Medulla oblongata (tissue), 1 donor: ENCODE data around the gene SMYD3.

Experiments used
- DNase-seq: peaks from one replicate; pipeline ENCODE4 v3.0.0-alpha.2; 2015; ENCODE audit errors: extremely low spot score

The SMYD3 gene

GRCh38 chr1:246176126-246177024 is 330.7 kb downstream of the SMYD3 start:
- no peak for DNase-seq

- no peak for DNase-seq
These were observed 336.4 kb downstream of the SMYD3 start for GRCh38 chr1:246170574-246171261.

DNA sequence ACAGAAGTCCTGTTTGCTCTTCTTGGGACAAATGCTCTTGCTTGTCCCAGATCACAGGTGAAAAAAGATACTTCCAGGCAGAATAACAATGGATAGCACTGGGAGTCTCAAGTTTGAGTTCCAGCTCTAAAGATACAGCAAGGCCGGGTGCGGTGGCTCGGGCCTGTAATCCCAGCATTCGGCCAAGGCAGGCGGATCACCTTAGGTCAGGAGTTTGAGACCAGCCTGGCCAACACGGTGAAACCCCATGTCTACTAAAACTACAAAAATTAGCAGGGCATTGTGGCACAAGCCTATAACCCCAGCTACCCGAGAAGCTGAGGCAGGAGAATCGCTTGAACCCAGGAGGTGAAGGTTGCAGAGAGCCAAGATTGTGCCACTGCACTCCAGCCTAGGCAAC is 337.6 kb downstream of the SMYD3 start:
- no peak for DNase-seq

DNA sequence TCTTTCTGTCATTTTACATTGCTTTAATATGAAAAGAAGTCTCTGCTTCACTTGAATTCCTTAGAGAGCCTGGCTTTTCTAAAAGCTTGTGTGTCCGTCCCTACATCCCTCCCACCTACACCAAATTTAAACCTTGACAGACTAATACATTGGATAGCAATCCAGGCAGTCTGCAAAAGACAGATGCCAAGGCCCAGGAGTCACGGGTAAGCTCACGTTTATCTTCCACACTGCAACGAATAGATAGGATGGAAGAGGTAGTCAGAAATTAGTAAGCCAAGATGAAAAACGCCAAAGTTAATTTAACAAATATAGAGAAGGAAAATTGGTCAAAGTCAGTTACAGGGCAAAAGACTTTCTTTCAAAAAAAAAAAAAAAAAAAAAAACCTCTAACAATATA is 338.1 kb downstream of the SMYD3 start:
- no peak for DNase-seq

DNA sequence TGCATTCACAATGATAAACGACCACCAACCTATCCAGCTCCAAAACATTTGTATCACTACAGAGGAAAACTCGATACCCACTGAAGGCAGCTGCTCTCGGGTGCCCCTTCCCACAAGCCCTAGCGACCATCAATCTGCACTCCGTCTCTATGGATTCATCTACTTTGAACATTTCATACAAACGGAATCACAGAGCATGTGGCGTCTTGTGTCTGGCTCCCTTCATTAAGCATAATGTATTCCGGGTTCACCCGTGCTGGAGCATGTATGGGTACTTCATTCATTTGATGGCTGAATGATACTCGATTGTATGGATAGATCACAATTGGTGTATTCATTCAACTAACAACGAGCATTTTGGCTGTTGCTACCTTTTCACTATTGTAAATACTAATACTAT is 340.2 kb downstream of the SMYD3 start:
- DNase-seq, result no peak

- no peak for DNase-seq
These were observed 341.0 kb downstream of the SMYD3 start for GRCh38 chr1:246165826-246166709.

GRCh38 chr1:246164764-246165163 is 342.3 kb downstream of the SMYD3 start:
- no peak for DNase-seq

GRCh38 chr1:246162560-246162959 is 344.5 kb downstream of the SMYD3 start:
- DNase-seq, result no peak

GRCh38 chr1:246161626-246162025 is 345.5 kb downstream of the SMYD3 start:
- no peak for DNase-seq

GRCh38 chr1:246160905-246161304 is 346.2 kb downstream of the SMYD3 start:
- no peak for DNase-seq

GRCh38 chr1:246160374-246160773 is 346.7 kb downstream of the SMYD3 start:
- no peak for DNase-seq

GRCh38 chr1:246159279-246160227 is 347.5 kb downstream of the SMYD3 start:
- DNase-seq, result no peak

DNA sequence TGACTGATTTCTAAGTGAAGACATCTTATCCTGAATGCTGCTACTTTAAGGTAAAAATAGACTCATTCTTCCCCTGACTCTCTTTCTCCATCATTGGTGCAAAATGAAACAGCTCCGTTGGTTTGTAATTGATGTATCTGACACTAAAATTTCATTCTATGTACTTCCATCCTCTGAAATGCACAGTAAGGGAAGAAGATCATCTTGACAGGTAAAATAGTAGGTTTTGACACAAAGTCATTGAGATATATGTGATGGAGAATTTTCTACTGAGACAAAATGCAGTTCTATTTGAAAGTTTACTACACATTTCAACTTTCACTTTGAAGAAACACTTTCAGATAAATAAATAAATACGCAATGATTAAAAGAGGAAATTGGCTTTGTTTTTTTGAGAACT is 348.9 kb downstream of the SMYD3 start:
- DNase-seq, result no peak

- no peak for DNase-seq
These were observed 349.6 kb downstream of the SMYD3 start for GRCh38 chr1:246157516-246157915.

GRCh38 chr1:246156847-246157246 is 350.2 kb downstream of the SMYD3 start:
- no peak for DNase-seq

GRCh38 chr1:246155923-246156322 is 351.2 kb downstream of the SMYD3 start:
- no peak for DNase-seq

DNA sequence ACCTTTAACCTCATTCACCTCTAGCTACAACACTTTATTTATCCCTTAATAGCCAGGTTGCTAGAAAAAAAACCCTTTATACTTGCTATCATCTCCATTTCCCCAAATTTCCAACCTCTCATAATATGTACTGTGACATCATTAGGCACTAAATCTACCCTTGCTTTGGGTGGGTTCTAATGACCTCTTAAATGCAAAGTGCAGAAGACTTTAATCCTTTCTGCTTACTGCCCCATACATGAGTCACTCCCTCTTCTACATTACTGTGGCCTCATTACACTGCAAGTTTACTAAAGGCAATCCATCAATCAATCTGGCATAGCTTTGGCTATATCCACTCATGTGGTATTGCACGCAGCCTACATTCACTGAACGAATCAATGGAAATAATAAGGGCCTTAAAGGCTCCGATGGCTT is 353.3 kb downstream of the SMYD3 start:
- no peak for DNase-seq

DNA sequence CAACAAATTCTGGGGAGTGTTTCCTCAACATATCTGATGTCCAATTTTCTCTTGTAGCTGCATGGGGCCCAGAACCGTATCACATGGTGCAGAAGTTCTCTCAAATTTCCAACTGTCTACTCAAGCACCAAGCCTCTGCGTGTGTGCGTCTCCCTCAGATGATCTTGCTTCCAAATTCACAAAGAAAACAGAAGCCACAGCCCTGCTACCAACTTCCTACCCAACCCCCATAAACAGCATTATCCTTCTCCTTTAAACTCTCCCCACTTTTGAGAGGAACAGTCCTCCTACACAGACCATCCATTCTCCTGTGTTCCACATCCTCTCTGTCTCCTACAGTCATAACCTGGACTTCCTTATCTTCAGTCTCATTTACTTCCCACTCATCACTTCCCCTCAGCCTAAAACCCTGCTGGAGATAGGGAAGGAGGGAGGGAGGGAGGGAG is 354.1 kb downstream of the SMYD3 start:
- DNase-seq, result no peak

GRCh38 chr1:246151796-246152434 is 355.2 kb downstream of the SMYD3 start:
- no peak for DNase-seq

DNA sequence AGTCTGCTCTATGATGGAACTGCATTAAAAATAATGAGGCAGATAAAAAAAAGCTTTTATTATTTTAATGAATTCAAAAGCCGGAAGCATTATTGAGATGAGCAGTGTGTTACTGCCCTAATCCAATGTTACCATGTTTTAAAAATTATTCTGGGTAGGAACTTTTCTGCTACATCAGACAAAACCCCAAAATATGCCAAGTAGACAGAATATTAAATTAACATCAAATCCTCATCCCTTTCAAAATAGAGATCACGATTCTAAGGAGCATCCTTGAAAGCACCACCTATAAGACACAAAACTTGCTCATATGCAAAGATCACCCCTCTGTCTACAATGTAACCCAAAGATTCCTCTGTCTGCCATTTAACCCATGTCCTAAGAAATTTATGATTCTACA is 357.5 kb downstream of the SMYD3 start:
- no peak for DNase-seq
